CD4-positive, alpha-beta T cell treated with Interleukin-4 for 4 hours (primary cell): Measurements from ENCODE around the gene CCNK.

Experiments
- DNase-seq: peaks from one replicate; pipeline ENCODE4 v3.0.0-alpha.2; 2020

The CCNK gene

DNA sequence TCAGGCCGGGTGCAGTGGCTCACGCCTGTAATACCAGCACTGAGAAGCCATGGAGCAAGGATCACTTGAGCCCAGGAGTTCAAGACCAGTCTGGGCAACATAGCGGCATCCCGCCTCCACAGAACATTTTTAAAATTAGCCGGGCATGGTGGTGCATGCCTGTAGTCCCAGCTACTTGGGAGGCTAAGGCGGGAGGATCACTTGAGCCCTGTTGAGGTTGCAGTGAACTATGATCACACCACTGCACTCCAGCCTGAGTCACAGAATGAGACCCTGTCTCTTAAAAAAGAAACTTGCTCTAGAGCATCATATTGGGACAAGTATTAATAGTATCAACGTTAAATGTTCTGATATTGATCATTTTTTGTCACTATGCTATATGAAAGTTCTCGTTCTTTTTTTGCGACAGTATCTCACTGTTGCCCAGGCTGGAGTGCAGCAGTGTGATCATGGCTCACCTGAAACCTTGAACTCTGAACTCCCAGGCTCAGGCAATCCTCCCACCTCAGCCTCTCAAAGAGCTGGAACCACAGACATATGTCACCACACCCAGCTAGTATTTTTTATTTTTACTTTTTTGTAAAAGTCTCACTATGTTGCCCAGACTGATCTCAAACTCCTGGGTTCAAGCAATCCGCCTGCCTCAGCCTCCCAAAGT lies 75.1 kb downstream of the CCNK start:
- DNase-seq = no peak

GRCh38 chr14:99559286-99559990 lies 78.2 kb downstream of the CCNK start:
- no peak for DNase-seq

DNA sequence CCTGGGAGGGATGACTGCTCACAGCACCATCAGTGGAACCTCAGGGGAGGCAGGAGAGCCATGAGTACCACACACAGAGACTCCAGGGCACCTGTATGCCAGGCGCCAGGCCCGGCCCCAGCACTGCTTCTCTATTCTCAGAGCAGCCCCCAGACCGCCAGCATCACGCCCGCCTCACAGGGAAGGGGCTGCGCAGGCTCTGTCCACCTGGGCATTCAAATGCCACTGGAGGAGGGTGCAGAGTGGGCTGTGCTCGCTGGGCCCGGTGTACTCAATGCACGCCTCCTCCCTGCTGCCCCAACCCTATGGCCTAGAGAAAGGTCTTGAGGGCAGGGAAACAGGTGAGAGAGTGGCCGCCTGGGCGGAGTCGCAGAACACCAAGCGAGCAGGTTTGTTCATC lies 79.2 kb downstream of the CCNK start:
- no peak for DNase-seq

DNA sequence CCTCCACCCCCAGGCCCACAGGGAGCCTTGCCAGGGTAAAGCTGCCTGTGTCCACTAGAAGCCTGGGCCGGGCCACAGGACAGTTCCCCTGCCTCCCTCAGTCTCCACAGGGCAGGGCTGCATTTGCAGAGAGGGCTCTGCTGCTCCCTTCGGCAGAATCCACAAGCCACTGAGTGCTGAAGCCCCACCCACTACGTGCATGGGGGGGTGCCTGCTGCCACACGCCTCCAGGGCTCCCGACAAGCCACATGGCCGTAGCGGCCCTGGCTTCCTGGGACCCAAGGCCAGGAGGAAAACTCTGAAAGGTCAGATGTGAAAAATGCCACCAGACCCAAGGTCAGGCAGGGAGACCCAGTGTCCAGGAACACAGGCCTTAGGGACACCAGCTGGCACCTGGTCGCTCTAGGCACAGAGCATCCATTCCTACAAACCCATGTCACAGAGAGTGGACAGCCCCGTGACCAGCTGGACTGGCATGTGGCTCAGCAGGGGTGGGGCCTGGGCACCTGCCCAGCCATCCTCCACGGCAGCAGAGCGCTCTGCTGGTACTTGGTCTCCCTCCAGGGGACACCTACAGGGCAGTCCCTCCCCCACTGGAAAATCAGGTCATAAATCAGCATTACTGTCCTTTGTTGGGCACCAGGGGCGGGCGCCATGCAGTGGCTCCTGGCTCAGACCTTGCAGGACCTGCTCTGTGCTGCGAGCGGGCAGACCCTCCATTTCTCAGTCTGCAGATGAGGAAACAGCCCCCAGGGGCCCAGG lies 79.9 kb downstream of the CCNK start:
- DNase-seq = no peak

DNA sequence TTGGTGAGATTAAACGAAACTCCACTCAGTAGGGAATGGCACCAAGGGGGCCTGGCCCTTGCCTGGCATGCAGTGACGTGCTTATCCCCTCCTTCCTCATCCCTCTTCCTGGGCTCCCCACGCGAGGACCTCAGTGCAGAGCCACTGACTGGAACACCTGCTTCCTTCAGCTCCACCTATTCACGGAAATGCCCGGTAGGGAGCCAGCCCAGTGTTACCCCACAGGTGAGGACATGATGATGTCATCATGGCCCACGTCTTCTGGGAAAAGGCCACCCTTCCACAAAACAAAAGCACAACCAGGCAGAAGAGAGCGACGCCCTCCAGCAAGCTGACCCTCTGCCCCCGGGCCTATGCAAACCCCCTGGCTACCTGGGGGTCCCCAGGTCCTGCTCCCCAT lies 80.7 kb downstream of the CCNK start:
- no peak for DNase-seq
